ENCODE data around the gene TANGO2.

Gene TANGO2

GRCh38 chr22:19977296-19978243 lies 43.3 kb upstream of the TANGO2 start:
- H3K4me1 ChIP-seq (ENCODE audit: control insufficient read depth, insufficient read depth, low read length), result peaks cover 13% of the 10 kb centered on the region
- H3K4me3 ChIP-seq (ENCODE audit: insufficient read depth, low read depth, low read length), result no peak overlapping the region
- no peaks in the 10 kb centered on the region for H3K9me3 ChIP-seq (ENCODE audit: control insufficient read depth, low read length)
- peaks cover 36% of the 10 kb centered on the region for H3K36me3 ChIP-seq (ENCODE audit: control insufficient read depth, insufficient read depth, low read length)
- no peaks in the 10 kb centered on the region for H3K27me3 ChIP-seq (ENCODE audit: control insufficient read depth, insufficient read depth, low read length, poor library complexity, severe bottlenecking)
- WGBS, 2 experiments, result 95% methylated on average over 32 of the region's 32 CpGs
- H3K27ac ChIP-seq (ENCODE audit: insufficient read depth, low read depth, low read length, poor library complexity, severe bottlenecking), result no peak overlapping the region

GRCh38 chr22:19978748-19979147 lies 42.2 kb upstream of the TANGO2 start:
- H3K27me3 ChIP-seq (ENCODE audit: control insufficient read depth, insufficient read depth, low read length, poor library complexity, severe bottlenecking), result no peaks in the 10 kb centered on the region
- H3K9me3 ChIP-seq (ENCODE audit: control insufficient read depth, low read length), result no peaks in the 10 kb centered on the region
- no peak overlapping the region for H3K27ac ChIP-seq (ENCODE audit: insufficient read depth, low read depth, low read length, poor library complexity, severe bottlenecking)
- 96 to 97% methylated on average over 17 of the region's 17 CpGs for WGBS, 2 experiments
- H3K36me3 ChIP-seq (ENCODE audit: control insufficient read depth, insufficient read depth, low read length), result peaks cover 27% of the 10 kb centered on the region
- no peak overlapping the region for H3K4me3 ChIP-seq (ENCODE audit: insufficient read depth, low read depth, low read length)
- peaks cover 16% of the 10 kb centered on the region for H3K4me1 ChIP-seq (ENCODE audit: control insufficient read depth, insufficient read depth, low read length)

DNA sequence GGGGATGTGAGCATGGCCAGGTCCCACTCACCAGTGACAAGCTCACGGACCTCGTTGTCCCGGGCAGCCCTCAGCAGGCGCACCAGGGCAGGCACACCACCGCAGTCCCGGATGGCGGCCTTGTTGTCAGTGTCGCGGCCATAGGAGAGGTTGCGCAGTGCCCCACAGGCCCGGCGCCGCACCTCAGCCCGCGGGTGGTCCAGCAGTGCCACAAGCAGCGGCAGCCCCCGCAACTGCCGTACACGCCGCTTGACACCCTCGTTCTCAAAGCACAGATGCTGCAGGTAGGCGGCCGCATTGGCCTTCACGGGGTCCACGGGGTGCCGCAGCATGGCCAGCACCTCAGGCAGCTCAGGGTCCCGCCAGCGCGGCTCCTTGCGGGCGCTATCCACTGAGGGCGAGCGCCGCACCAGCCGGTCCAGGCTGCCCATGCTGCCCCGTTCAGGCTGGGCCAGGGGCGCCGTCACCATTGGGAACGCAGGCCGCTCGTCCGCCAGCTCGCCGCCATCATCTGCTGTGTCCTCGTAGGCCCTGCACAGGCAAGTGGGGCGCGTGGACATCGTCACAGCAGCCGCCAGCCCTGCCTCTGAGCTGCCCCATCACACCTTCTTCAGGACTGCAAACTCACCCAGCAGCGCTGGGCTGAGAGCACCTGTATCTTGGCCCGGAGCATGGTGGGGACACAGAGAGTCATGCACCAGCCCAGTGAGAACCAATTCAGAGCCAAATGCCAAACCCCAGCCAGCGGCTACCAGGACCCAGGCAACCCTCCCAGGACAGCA lies 41.0 kb upstream of the TANGO2 start:
- Histone ChIP-seq H3K36me3 (ENCODE audit: control insufficient read depth, insufficient read depth, low read length) (peaks cover 27% of the 10 kb centered on the region), H3K4me3 (ENCODE audit: insufficient read depth, low read depth, low read length) (no peak overlapping the region), H3K27me3 (ENCODE audit: control insufficient read depth, insufficient read depth, low read length, poor library complexity, severe bottlenecking) (no peaks in the 10 kb centered on the region), H3K27ac (ENCODE audit: insufficient read depth, low read depth, low read length, poor library complexity, severe bottlenecking) (no peak overlapping the region), H3K9me3 (ENCODE audit: control insufficient read depth, low read length) (no peaks in the 10 kb centered on the region), H3K4me1 (ENCODE audit: control insufficient read depth, insufficient read depth, low read length) (peaks cover 24% of the 10 kb centered on the region)
- 97% methylated on average over 52 of the region's 52 CpGs for WGBS, 2 experiments

- Histone ChIP-seq H3K27ac (ENCODE audit: insufficient read depth, low read depth, low read length, poor library complexity, severe bottlenecking) (no peak overlapping the region), H3K36me3 (ENCODE audit: control insufficient read depth, insufficient read depth, low read length) (peaks cover 27% of the 10 kb centered on the region), H3K9me3 (ENCODE audit: control insufficient read depth, low read length) (no peaks in the 10 kb centered on the region), H3K4me1 (ENCODE audit: control insufficient read depth, insufficient read depth, low read length) (peaks cover 24% of the 10 kb centered on the region), H3K27me3 (ENCODE audit: control insufficient read depth, insufficient read depth, low read length, poor library complexity, severe bottlenecking) (no peaks in the 10 kb centered on the region), H3K4me3 (ENCODE audit: insufficient read depth, low read depth, low read length) (no peak overlapping the region)
- 91 to 96% methylated on average over 7 of the region's 7 CpGs for WGBS, 2 experiments
These were observed 40.1 kb upstream of the TANGO2 start for GRCh38 chr22:19980766-19981165.

- Histone ChIP-seq H3K27ac (ENCODE audit: insufficient read depth, low read depth, low read length, poor library complexity, severe bottlenecking) (no peak overlapping the region), H3K36me3 (ENCODE audit: control insufficient read depth, insufficient read depth, low read length) (peaks cover 27% of the 10 kb centered on the region), H3K4me1 (ENCODE audit: control insufficient read depth, insufficient read depth, low read length) (peaks cover 26% of the 10 kb centered on the region), H3K4me3 (ENCODE audit: insufficient read depth, low read depth, low read length) (no peak overlapping the region), H3K9me3 (ENCODE audit: control insufficient read depth, low read length) (no peaks in the 10 kb centered on the region), H3K27me3 (ENCODE audit: control insufficient read depth, insufficient read depth, low read length, poor library complexity, severe bottlenecking) (no peaks in the 10 kb centered on the region)
- 96% methylated on average over 33 of the region's 33 CpGs for WGBS, 2 experiments
These were observed 39.5 kb upstream of the TANGO2 start for GRCh38 chr22:19981171-19981960.

- H3K4me1 ChIP-seq (ENCODE audit: control insufficient read depth, insufficient read depth, low read length), result peaks cover 26% of the 10 kb centered on the region
- WGBS, 2 experiments, result 95 to 96% methylated on average over 16 of the region's 16 CpGs
These were observed 38.7 kb upstream of the TANGO2 start for GRCh38 chr22:19981961-19982920.

GRCh38 chr22:19982991-19983578 lies 37.8 kb upstream of the TANGO2 start:
- 96% methylated on average over 8 of the region's 8 CpGs for WGBS, 2 experiments
- no peaks in the 10 kb centered on the region for H3K9me3 ChIP-seq (ENCODE audit: control insufficient read depth, low read length)
- no peaks in the 10 kb centered on the region for H3K27me3 ChIP-seq (ENCODE audit: control insufficient read depth, insufficient read depth, low read length, poor library complexity, severe bottlenecking)
- H3K4me3 ChIP-seq (ENCODE audit: insufficient read depth, low read depth, low read length), result no peak overlapping the region
- peaks cover 31% of the 10 kb centered on the region for H3K4me1 ChIP-seq (ENCODE audit: control insufficient read depth, insufficient read depth, low read length)
- no peak overlapping the region for H3K27ac ChIP-seq (ENCODE audit: insufficient read depth, low read depth, low read length, poor library complexity, severe bottlenecking)
- peaks cover 27% of the 10 kb centered on the region for H3K36me3 ChIP-seq (ENCODE audit: control insufficient read depth, insufficient read depth, low read length)

More at GRCh38 chr22:19981961-19982920, 38.7 kb upstream of the TANGO2 start:
- Histone ChIP-seq H3K4me3 (ENCODE audit: insufficient read depth, low read depth, low read length) (no peak overlapping the region), H3K36me3 (ENCODE audit: control insufficient read depth, insufficient read depth, low read length) (peaks cover 27% of the 10 kb centered on the region), H3K27me3 (ENCODE audit: control insufficient read depth, insufficient read depth, low read length, poor library complexity, severe bottlenecking) (no peaks in the 10 kb centered on the region), H3K27ac (ENCODE audit: insufficient read depth, low read depth, low read length, poor library complexity, severe bottlenecking) (no peak overlapping the region), H3K9me3 (ENCODE audit: control insufficient read depth, low read length) (no peaks in the 10 kb centered on the region)

GRCh38 chr22:19983741-19984140 lies 37.2 kb upstream of the TANGO2 start:
- Histone ChIP-seq H3K36me3 (ENCODE audit: control insufficient read depth, insufficient read depth, low read length) (peaks cover 25% of the 10 kb centered on the region), H3K4me1 (ENCODE audit: control insufficient read depth, insufficient read depth, low read length) (peaks cover 33% of the 10 kb centered on the region), H3K27me3 (ENCODE audit: control insufficient read depth, insufficient read depth, low read length, poor library complexity, severe bottlenecking) (no peaks in the 10 kb centered on the region), H3K27ac (ENCODE audit: insufficient read depth, low read depth, low read length, poor library complexity, severe bottlenecking) (no peak overlapping the region), H3K9me3 (ENCODE audit: control insufficient read depth, low read length) (no peaks in the 10 kb centered on the region), H3K4me3 (ENCODE audit: insufficient read depth, low read depth, low read length) (no peak overlapping the region)
- WGBS, 2 experiments, result 95 to 97% methylated on average over 4 to 5 of the region's 5 CpGs
